WERI-Rb-1 (cell line): ENCODE data around the gene TGFB2.

Experiments used
- DNase-seq: peaks from one replicate; pipeline ENCODE4 v3.0.0-alpha.2; 2020
- H3K27ac ChIP-seq: fragments of 250-450 bp; sonication (Bioruptor Pico); 2 replicates; pipeline ENCODE4 v1.5.1; 2020; ENCODE audit warnings: mild to moderate bottlenecking, moderate library complexity
- H3K27me3 ChIP-seq: fragments of 250-450 bp; sonication (Bioruptor Pico); 2 replicates; pipeline ENCODE4 v1.5.1; 2021; ENCODE audit warnings: mild to moderate bottlenecking, low read depth, moderate library complexity; ENCODE audit not compliant: insufficient read depth, severe bottlenecking
- H3K36me3 ChIP-seq: fragments of 250-450 bp; sonication (Bioruptor Pico); 2 replicates; pipeline ENCODE4 v1.5.1; 2020; ENCODE audit warnings: mild to moderate bottlenecking, moderate library complexity
- H3K4me3 ChIP-seq: 2 replicates; pipeline ENCODE4 v1.5.1; 2011; ENCODE audit warnings: low read depth, mild to moderate bottlenecking, control low read depth, low read length
- H3K9me3 ChIP-seq: fragments of 250-450 bp; sonication (Bioruptor Pico); 2 replicates; pipeline ENCODE4 v1.5.1; 2021; ENCODE audit warnings: mild to moderate bottlenecking, moderate library complexity; ENCODE audit not compliant: severe bottlenecking
- CTCF ChIP-seq: IDR thresholded peaks from 2 replicates; pipeline ENCODE4 v1.5.1; 2011; ENCODE audit warnings: low read depth, mild to moderate bottlenecking, control low read depth, inconsistent platforms, low read length

Gene TGFB2

GRCh38 chr1:218299416-218299815, 45.7 kb upstream of the TGFB2 start:
- no peak overlapping the region for H3K4me3 ChIP-seq
- peaks cover 6% of the 10 kb centered on the region for H3K36me3 ChIP-seq
- H3K9me3 ChIP-seq, result no peaks in the 10 kb centered on the region
- H3K27ac ChIP-seq, result no peak overlapping the region
- H3K27me3 ChIP-seq, result no peaks in the 10 kb centered on the region
- no peak for DNase-seq
- peak; percentile 43 for TF ChIP-seq CTCF

- no peaks in the 10 kb centered on the region for H3K27me3 ChIP-seq
- H3K4me3 ChIP-seq, result no peak overlapping the region
- H3K27ac ChIP-seq, result no peak overlapping the region
- H3K9me3 ChIP-seq, result no peaks in the 10 kb centered on the region
- no peak for TF ChIP-seq CTCF
- DNase-seq, result no peak
- peaks cover 12% of the 10 kb centered on the region for H3K36me3 ChIP-seq
Observed at GRCh38 chr1:218301217-218301616, 43.9 kb upstream of the TGFB2 start.

- DNase-seq, result no peak
- TF ChIP-seq CTCF, result no peak
- no peak overlapping the region for H3K4me3 ChIP-seq
- peaks cover 15% of the 10 kb centered on the region for H3K36me3 ChIP-seq
- H3K27me3 ChIP-seq, result no peaks in the 10 kb centered on the region
- H3K27ac ChIP-seq, result no peak overlapping the region
- H3K9me3 ChIP-seq, result no peaks in the 10 kb centered on the region
Observed at GRCh38 chr1:218302155-218302554, 43.0 kb upstream of the TGFB2 start.

GRCh38 chr1:218303176-218303879, 41.8 kb upstream of the TGFB2 start:
- no peak for TF ChIP-seq CTCF
- Histone ChIP-seq H3K27ac (no peak overlapping the region), H3K4me3 (no peak overlapping the region), H3K9me3 (no peaks in the 10 kb centered on the region), H3K36me3 (peaks cover 20% of the 10 kb centered on the region), H3K27me3 (no peaks in the 10 kb centered on the region)
- no peak for DNase-seq

GRCh38 chr1:218304281-218305039, 40.7 kb upstream of the TGFB2 start:
- H3K27me3 ChIP-seq, result no peaks in the 10 kb centered on the region
- H3K4me3 ChIP-seq, result no peak overlapping the region
- no peaks in the 10 kb centered on the region for H3K9me3 ChIP-seq
- TF ChIP-seq CTCF, result no peak
- peaks cover 20% of the 10 kb centered on the region for H3K36me3 ChIP-seq
- H3K27ac ChIP-seq, result no peak overlapping the region
- DNase-seq, result no peak
